Stimulated activated CD8-positive, alpha-beta memory T cell treated with anti-CD3 and anti-CD28 coated beads, Interleukin-2, amount 100 ng/mL, for 1 hour (primary cell): ENCODE results near the gene SPACA9.

ENCODE experiments used
- DNase-seq, 2 donors: peaks; one replicate each; pipeline ENCODE4 v3.0.0-alpha.2; 2020; ENCODE audit warnings: low read depth in 2 of 2

SPACA9 gene

DNA sequence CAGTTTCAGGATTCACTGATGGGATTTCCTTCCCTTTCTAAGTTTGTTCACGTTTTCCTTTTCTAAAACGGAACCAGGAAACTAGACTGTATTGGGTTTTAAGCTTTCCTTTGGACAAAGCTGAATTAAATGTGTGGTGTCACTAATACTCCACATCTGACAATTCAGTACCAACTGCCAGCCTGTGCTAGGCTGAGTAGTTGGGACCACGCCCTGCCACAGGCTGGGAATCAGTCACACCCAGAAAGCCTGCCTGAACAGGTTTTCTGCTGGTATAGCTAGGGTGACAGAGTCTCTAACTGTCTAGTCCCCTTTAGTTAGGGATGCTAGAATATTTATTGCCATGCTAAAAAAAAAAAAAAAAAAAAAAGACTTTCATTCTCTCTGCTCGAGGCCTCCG, 15.6 kb downstream of the SPACA9 start:
- DNase-seq: no peak

DNA sequence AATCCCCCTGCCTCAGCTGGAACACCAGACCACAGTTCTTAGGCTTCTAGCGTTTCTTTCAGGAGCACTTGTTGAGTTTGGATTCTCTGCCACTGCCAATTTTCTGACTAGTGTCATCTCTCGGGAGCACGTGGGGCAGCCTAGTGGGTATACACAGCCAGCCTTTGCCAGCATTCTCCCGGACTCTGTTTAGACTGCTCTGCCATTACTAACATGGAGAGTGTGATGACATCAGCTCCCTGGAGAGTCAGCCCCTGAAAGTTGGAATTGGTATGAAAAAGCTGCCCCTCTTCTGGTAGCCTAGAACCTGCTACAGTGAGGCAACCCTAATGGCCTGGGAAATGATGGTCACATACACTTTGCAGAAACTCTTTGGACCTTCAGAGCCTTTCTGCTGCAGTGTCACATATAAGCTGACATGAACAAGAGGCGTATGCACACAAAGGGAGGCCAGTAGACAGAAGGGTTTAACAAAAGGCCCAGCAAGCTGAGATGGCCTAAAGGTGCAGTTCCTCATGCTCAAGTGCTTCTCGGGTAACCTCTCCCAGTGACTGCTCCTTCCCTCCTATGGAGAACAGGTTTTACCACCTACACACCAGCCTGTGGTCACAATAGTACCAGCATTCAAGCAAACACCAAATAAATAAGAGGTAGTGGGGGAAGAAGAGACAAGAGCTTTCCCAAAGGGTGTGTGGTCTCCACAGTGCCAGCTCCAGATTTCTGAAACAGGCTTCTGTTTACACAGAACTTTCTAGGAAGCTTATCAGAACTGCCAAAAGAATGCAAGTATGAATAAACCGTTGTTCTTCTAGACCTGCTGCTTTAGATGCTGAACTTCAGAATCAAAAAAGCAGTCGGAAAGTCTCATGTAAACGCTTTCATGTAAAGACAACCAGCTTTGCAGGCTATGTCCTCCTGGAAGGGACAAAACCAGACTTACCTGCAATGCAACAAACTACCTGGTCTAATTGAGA, 16.5 kb downstream of the SPACA9 start:
- no peak for DNase-seq

DNA sequence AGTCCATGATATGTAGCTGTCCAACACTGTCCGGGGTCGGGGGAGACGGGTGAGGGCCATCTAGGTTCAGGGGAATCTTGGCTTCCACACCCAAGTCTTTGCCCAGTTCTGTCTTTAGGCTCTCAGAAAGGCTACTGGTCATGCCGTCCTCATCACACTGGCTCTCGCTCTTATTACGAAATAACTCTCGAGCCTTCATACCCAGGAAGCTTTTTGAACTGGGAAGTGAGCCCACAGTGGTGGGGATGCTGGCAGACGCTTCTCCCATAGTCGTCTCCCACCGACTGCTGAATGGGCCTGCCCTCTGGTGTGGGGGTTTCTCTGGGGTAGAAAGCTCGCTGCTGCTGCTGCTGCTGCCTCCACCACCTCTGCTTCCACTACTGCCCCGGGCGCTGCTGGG, 17.6 kb downstream of the SPACA9 start:
- DNase-seq: no peak

DNA sequence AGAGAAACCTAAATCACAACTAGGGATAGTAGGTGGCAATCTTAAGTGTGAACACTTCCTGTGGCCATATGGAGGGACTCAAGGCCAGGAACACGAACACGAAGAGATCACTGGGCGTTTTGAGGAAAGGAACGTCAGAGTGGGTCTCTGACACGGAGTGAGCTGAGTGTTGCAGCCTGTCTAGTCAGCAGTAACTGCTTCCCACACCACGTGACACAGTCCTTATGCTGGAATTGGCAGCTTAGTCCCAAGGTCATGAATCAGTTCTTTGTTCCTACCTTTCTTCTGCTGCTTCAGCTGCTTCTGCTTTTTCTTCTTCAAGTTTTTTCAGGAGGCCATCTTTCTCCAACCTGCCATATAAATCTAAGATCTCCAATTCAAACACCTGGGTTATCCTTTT, 18.2 kb downstream of the SPACA9 start:
- no peak for DNase-seq

DNA sequence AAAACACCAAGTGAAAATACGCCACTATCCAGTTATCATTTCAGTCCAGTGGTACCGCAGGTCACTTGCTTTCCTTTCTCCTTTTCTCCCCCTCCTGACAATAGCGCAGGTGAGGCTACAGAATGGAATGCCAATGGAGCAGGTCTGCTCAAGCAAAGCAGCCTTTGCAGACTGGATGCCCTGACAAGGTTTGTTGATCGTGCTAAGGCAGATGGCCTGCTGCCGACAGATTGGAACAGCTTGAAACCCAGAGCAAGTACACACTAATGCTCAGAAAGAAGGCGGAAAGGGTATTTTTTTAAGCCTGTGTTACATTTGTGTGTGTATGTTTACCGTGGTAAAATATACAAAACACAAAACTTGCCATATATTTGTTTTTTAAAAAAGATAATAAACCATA, 19.4 kb downstream of the SPACA9 start:
- no peak for DNase-seq

DNA sequence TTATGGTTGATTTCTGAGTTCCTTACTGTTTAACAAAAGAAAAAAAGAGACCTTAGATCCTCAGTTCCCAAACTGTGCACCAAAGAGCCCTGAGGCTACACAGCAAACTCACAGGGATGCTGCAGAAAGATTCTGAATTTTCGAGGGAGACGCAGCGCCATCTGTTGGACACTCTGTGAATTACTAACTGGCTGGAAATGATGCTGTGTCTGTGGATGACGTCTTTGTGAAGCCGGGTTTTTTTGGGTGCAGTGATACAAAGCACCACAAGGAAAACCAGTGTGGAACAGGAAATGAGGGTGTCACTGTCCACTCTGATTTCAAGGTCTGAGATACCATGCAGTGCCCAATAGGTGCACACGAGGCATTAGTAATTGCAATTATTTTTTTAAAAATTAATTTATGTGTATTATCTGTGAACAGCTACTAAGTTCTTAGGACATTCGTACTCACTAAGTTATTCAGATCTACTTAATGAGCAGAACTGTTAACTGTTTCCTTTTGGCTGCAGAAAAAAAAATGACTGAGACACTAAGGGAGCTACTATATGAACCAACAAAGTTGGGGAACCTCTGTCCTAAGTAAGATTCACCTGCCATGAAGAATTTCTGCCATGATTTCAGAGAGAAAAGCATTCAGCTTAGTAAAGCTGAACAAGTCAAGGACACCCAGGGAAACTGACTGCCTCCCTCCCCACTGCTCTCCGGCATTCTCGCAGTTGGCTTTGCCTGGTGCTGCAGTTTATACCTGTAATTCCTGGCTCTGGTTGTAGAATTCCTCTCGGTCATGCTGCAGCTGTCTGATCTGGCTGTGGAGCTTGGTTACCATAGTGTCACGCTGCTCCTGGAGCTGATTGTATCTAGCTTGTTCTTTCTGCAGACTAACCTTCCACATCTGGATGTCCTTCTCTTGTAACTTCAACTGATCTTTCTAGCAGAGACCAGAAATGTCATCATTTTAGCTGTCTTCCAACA, 23.4 kb downstream of the SPACA9 start:
- peak; percentile 40 to 48 for DNase-seq

DNA sequence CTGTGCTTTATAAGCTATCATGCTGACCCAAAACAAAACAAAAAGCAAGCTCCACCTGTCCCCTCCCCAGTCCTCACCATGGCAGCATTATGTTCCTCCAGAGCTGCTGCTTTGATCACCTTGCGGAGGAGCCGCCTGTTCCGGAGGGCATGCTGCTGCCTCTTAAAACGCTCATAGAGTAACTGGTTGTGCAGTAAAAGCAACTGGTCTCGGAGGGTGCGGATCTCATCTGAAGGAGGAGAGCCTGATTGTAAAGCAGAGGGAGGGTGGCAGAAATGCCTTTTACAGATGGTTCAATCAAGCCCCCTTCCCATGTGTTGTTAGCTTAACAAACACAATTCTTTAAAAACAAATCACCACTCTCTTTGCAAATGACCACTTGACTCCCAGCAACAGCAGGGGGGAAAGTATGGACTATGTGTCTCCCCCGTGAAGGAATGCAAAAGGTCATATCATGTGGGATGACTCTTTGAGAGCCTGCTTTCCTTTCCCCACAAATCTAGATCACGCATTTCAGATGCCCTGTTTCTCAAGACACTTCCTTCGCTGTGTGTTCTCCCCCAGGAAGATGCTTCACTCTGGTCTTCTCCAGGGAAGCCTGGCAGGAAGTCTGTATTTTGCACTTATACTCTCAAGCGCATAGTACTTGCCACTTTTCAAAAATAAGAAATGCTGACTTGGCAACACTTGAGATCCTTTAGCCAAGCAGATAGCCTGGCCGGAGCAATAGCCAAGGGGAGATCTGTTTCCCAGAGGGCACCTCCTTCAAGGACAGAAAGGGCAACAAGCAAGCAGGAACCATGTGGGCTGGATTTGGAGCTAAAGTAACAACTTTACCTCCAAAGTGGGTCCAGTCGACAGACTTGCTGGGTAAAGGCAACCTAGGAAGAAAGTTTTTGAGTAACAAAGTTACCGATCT, 25.1 kb downstream of the SPACA9 start:
- DNase-seq: no peak

DNA sequence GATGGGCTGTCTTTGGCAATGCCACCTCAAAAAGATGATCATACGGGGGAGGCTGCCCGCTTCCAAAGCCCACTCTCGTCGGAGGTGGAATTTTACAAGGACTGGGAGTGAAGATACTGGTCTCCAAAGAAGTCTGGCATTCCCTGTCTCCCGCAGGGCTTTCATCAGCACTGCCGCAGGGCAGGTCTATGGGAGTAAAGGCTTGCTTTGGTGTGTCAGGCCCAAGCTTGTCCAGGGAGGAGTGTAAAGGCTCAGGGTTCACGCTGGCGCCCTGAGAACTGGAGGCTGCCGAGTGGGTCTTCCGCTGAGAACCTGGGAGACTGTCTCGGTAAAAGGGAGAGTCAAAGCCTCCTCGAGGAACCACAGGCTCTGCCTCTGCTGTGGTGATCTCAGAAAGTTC, 27.0 kb downstream of the SPACA9 start:
- DNase-seq: no peak

DNA sequence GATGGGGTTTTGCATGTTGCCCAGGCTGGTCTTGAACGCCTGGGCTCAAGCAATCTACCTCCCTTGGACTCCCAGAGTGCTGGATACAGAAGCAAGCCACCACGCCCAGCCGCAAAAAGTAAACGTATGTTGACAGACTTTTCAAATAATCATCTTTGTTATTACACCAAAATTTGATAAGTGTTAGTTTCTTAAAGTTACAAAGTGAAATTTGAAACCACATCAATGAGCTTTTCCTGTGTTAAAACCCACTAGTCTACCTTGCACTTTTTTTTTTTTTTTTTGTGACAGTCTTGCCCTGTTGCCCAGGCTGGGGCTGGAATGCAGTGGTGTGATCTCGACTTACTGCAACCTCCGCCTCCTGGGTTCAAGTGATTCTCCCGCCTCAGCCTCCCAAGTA, 29.9 kb downstream of the SPACA9 start:
- DNase-seq: no peak

DNA sequence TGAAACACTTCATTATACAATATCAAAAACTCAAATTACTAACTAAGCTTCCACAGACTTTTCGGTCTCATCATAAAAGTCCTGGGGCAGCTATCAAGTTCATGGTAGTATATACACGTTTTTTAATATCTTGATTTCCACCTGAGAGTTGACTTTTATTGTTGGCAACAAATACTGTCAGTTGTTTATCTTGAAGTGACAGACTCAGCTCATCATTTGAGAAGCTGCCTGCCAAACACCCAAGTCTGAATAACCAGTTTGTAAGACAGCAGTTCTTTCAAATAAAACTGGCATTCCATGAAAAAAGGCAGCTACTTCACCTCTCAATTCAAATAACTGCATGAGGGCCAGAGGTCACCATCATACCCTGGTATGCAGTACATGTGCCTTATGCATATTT, 30.6 kb downstream of the SPACA9 start:
- no peak for DNase-seq

DNA sequence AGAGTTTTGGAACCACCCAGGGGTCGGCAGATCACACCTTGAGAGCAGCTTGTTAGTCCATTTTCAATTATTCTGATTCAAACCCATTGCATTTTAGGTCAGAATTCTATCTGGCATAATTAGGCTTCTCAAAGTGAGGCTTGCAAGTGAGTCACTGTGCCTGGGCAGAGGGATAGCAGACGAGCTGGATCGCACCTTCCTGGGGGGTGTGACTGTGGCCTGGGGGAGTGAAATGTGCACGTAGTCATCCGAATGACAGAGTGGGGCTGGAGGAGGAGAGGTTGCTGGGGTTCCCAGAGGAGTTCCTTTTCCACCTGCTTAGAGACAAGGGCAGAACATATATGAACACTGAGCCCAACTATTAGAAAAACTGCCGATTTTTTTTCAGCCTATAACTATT, 31.7 kb downstream of the SPACA9 start:
- no peak for DNase-seq

DNA sequence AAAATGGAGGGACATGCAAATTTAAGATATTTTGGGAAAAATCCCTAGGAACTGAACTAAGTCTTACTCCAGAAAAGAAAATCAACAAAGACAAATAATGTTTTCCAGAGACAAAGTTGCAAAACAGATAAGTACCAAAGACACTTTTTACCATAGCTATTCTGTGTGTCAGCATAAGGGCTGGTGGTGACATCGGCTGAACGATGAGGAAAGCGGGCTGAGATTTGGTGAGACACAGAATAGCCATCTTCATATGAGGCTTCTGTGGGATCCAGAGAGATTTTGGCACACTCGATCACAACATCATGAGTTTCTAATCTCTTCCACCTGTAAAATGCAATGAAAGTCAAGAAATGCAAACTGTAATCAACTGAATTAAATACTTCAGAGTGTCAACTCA, 33.4 kb downstream of the SPACA9 start:
- DNase-seq: no peak

DNA sequence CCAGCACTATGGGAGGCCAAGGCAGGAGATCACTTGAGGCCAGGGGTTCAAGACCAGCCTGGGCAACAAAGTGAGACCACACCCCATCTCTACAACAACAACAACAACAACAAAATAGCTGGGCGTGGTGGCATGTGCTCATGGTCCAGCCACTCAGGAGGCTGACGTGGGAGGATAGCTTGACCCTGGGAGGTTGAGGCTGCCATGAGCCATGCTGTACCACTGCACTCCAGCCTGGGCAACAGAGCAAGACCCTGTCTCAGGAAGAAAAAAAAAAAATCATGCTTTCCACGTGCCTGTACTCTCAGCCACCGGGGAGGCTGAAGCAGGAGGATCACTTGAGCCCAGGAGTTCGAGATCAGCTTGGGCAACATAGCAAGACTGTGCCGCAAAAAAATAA, 36.2 kb downstream of the SPACA9 start:
- no peak for DNase-seq

DNA sequence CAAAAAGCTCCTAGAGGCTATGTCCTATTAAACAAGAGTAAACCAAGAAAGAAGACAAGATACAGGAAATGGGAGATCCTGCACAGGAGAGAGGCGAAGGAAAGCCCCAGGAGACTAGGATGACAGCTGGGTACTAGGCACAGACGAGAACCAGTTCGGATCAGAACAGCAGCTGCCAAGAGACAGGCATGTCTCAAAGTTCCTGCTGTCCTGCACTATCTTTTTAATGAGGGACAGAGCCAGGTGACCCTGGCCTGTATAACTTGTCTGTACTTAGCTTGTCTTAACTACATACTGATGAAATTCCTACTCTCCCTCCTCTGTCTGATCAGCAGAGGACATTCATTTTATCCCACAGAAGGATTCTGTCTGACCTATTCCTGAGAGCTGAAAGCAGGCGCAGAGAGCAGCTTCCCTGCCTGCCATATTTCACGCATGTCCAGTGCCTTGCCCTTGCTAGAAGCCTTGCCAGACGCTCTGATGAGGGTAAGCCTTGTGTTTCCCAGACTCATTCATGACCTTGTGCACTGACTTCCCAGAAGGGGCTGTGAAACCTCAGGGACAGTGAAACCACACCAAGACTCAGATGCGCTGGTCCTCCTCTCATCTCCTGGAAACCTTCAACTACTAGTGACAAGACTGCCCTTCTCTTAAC, 41.0 kb downstream of the SPACA9 start:
- no peak for DNase-seq

DNA sequence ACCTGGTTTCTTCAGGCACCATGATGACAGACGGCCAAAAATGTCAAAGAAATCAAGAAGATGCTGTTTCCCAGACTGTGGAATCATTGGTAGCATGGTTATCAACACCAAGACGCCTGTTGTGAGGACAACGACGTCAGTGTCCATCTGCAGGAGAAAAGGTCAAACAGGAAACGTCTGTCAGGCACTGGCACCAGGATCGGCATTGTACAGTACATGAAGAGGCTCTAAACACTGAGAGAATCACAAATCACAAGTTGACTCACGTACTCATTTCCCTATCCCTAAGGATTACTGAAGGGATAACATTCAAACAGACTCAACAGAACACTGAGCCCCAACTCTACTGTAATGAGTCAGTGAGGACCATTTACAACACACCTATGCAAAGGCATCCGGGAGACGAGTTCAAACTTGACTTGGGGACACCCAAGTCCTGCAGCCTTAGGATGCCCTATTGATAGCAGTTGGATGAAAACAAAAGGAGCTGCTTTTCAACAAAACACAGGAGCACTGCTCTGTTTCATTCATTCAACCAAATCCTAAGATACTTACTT, 44.7 kb downstream of the SPACA9 start:
- DNase-seq: no peak

DNA sequence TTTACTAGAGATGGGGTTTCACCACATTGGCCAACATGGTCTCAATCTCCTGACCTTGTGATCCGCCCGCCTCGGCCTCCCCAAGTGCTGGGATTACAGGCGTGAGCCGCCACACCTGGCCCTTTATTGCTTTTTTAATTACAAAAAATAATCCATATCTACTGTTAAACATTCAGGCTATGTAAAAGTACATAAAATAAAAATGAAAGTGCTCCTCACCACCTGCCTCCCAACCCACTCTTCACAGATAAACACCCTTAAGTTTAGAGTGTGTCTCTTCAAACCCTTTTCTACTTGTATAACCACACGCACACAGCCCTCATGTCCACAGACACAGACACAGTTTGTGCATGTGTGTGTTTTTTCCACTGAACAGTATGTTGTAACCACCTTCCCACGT, 49.0 kb downstream of the SPACA9 start:
- DNase-seq: no peak

DNA sequence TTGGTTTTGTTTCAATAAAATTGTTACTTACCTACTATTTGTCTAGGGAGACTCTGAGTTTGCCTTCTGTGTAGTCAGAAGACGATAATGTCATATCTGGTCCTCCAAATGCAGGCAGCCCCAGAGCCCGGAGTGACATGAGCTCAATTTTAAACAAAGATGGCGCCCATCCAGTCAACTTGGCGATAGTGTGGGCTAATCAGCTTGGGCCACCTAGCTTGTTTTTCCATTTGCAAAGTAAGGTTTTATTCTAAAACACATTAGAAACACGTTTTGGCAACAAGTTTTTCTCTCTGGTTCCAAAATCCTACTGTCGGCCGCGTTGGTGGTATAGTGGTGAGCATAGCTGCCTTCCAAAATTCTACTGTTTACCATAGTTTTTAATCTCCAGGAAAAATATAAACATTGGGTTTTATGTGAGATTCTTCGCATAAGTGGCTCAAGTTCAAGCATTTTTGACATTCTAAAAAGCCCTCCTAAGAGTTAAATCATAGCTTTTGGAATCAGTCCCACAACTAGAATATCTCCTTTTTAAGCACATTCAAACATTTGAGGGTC, 52.6 kb downstream of the SPACA9 start:
- no peak for DNase-seq

DNA sequence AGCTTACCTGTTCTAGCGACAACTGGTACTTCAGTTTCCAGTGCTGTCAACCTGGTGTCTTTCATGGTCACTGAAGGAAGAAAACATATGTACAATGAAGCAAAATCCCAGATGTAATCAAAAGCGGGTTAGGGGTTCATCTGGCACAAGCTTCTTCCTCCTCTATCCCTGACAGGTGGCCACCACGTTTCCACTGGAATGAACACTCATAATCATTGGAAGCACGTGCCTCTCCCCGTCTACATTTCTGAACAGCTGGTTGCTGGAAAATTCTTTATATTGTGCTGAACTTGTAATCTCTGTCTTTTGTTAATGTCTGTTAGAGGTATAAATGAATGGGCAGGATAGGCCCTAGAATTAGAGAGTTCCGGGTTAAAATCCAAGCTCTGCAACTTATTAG, 56.3 kb downstream of the SPACA9 start:
- DNase-seq: no peak

DNA sequence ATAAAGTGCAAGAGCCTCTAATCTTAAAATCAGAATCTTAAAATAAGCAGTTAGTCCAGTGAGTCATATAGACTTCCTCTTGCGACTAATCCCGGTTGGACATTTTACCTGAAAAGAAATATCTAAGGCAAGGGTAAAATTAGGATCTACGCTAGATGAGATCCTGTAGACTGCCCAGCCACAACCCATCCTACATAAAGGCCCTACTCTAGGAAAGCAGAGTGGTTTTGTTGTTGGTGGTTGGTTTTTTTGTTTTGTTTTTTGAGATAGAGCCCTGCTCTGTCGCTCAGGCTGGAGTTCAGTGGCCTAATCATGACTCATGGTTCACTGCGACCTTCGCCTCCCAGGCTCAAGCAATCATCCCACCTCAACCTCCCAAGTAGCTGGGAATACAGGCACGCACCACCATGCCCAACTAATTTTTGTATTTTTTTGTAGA, 58.8 kb downstream of the SPACA9 start:
- DNase-seq: no peak

DNA sequence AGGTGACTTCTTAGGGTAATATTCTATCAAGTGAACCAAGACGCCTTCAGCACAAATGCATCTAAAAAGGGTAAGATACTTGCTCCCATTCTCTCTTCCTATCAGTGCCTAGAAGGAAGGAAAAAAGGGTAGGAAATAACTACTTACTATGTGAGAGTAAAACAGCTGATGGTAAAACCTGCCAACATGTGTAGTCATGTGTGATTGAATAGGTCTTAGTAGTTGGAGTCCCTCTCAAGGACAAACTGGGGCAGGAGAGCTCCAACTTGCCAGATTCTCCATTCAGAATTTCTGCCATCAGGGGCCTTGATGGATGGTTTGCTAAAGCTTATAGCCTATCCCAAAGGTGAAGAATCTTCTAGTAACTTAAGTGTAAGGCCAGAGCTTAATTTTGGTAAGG, 60.5 kb downstream of the SPACA9 start:
- no peak for DNase-seq
